Thyroid gland (tissue), 4 donors: ENCODE results near the gene RHEB. TPM values are rescaled to one million over a fixed set of nuclear protein-coding genes. Genes with fewer than 3 reads are reported as not detected.

Source experiments
- DNase-seq, 2 donors: peaks; one replicate each; pipeline ENCODE4 v3.0.0-alpha.2; 2019
- H3K27ac ChIP-seq, 3 donors: fragments of 200-600 bp; sonication (generic); 1 replicate in 2 of 3; 2 replicates in 1 of 3; pipeline ENCODE4 v1.5.1; 2016 to 2019; ENCODE audit warnings: mild to moderate bottlenecking in 1 of 3, moderate library complexity in 1 of 3
- H3K27me3 ChIP-seq: fragments of 200-600 bp; sonication (generic); one replicate; pipeline ENCODE4 v1.5.1; 2019
- H3K36me3 ChIP-seq, 2 donors: fragments of 200-600 bp; sonication (generic); one replicate each; pipeline ENCODE4 v1.5.1; 2016 to 2019
- H3K4me1 ChIP-seq, 2 donors: fragments of 200-600 bp; sonication (generic); one replicate each; pipeline ENCODE4 v1.5.1; 2017 to 2019
- H3K4me3 ChIP-seq, 3 donors: fragments of 200-600 bp; sonication (generic); replicated peaks in 1 of 3; 1 replicate in 2 of 3; 2 replicates in 1 of 3; pipeline ENCODE4 v1.5.1; 2016; ENCODE audit warnings: mild to moderate bottlenecking in 1 of 3
- H3K9me3 ChIP-seq: fragments of 200-600 bp; sonication (generic); one replicate; pipeline ENCODE4 v1.5.1; 2017
- CTCF ChIP-seq, 6 experiments: fragments of 200-600 bp in 3 of 6; fragments of 450-650 bp in 3 of 6; sonication (generic) in 3 of 6; IDR thresholded peaks; one replicate each; pipeline ENCODE4 v1.5.1; 2016 to 2019; ENCODE audit warnings: antibody characterized with exemption in 6 of 6, mild to moderate bottlenecking in 2 of 6, inconsistent platforms in 1 of 6, moderate library complexity in 1 of 6
- POLR2A ChIP-seq, 2 donors: fragments of 450-650 bp; IDR thresholded peaks; one replicate each; pipeline ENCODE4 v1.6.1; 2017; ENCODE audit warnings: antibody characterized with exemption in 2 of 2, mild to moderate bottlenecking in 2 of 2, moderate library complexity in 1 of 2
- WGBS, 2 donors: methylation state at CpG; one replicate each; pipeline ENCODE4 v1.1.5; 2017; 5-methylcytosine and 5-hydroxymethylcytosine counted together
- intact Hi-C: fragments of 100-400 bp; cut with DNase I; formaldehyde crosslinking; loops from one replicate; pipeline ENCODE4 v1.15.1; 2023
- total RNA-seq, 4 donors: library from RNA; depleted of rRNA; stranded (reverse); fragments of >200 nt; gene quantifications; one replicate each; pipeline ENCODE4 v1.2.3, GENCODE V29; 2016

The RHEB gene
- total RNA-seq, 4 donors from 2014 or later, result 88.3 to 104 (median 95.6) TPM

- Histone ChIP-seq H3K36me3 (no peaks in the 10 kb centered on the region), H3K27ac (no peak overlapping the region), H3K9me3 (no peaks in the 10 kb centered on the region), H3K4me3 (no peak overlapping the region), H3K4me1 (peaks cover 0 to 6% of the 10 kb centered on the region in 2 donors), H3K27me3 (no peaks in the 10 kb centered on the region)
- intact Hi-C loops, result loop anchor here (5.0 kb wide), 2 partner anchors 140 to 310 kb away; no protein-coding TSS in a partner anchor
- DNase-seq, result no peak
- TF ChIP-seq POLR2A (IDR thresholded peaks at IDR 0.05), result no peak
- TF ChIP-seq CTCF (IDR thresholded peaks at IDR 0.05), result no peak
- 84 to 86% methylated on average over 18 to 21 of the region's 23 CpGs for WGBS, 2 donors
Measured at GRCh38 chr7:151451626-151452571, 67.8 kb downstream of the RHEB start.

DNA sequence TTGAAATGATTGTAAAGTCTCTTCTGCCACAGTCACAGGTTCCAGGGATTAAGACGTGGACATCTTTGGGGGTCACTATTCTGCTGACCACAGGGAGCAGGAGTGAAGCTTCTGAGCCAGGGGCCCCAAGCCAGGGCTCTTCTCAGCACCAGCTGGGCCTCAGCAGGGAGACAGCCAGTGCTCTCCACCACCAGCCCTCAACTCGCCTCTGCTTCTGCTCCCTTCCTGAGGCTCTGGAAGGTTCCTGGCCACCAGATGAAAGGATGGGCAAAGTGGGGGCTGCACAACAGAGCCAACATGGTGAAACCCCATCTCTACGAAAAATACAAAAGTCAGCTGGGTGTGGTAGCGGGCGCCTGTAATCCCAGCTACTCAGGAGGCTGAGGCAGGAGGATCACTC lies 68.5 kb downstream of the RHEB start:
- Histone ChIP-seq H3K9me3 (no peaks in the 10 kb centered on the region), H3K4me3 (no peak overlapping the region), H3K27me3 (no peaks in the 10 kb centered on the region), H3K4me1 (peaks cover 0 to 6% of the 10 kb centered on the region in 2 donors), H3K36me3 (no peaks in the 10 kb centered on the region), H3K27ac (no peak overlapping the region)
- 92 to 94% methylated on average over 5 of the region's 5 CpGs for WGBS, 2 donors
- no peak for DNase-seq
- TF ChIP-seq POLR2A (IDR thresholded peaks at IDR 0.05) (no peak), CTCF (IDR thresholded peaks at IDR 0.05) (no peak)
- intact Hi-C loops, result loop anchor here (5.0 kb wide), 2 partner anchors 139 to 311 kb away; no protein-coding TSS in a partner anchor

GRCh38 chr7:151449990-151450389 lies 69.7 kb downstream of the RHEB start:
- intact Hi-C loops, result loop anchor here (2.0 to 5.0 kb wide), 3 partner anchors 81 to 312 kb away; no protein-coding TSS in a partner anchor
- no peaks in the 10 kb centered on the region for H3K9me3 ChIP-seq
- WGBS, 2 donors, result 91 to 95% methylated on average over 9 of the region's 9 CpGs
- no peaks in the 10 kb centered on the region for H3K27me3 ChIP-seq
- TF ChIP-seq POLR2A (IDR thresholded peaks at IDR 0.05), result no peak
- TF ChIP-seq CTCF (IDR thresholded peaks at IDR 0.05), result no peak
- no peak overlapping the region for H3K4me3 ChIP-seq
- H3K36me3 ChIP-seq, result no peaks in the 10 kb centered on the region
- no peak for DNase-seq
- H3K4me1 ChIP-seq, result peaks cover 0 to 6% of the 10 kb centered on the region in 2 donors
- no peak overlapping the region for H3K27ac ChIP-seq

GRCh38 chr7:151448261-151449252 lies 71.1 kb downstream of the RHEB start:
- Histone ChIP-seq H3K27me3 (no peaks in the 10 kb centered on the region), H3K9me3 (no peaks in the 10 kb centered on the region), H3K36me3 (no peaks in the 10 kb centered on the region), H3K27ac (peak overlapping the region in 2 of 3 donors; percentile 14 to 61), H3K4me1 (peaks cover 3 to 6% of the 10 kb centered on the region in 2 donors), H3K4me3 (peak overlapping the region in 1 of 3 donors; percentile 29)
- intact Hi-C loops, result loop anchor here (2.0 kb wide), 1 partner anchor 80 kb away; no protein-coding TSS in a partner anchor
- DNase-seq, result peak; percentile 69 to 76
- TF ChIP-seq CTCF (IDR thresholded peaks at IDR 0.05) (peak; percentile 61 to 88 (median 81)), POLR2A (IDR thresholded peaks at IDR 0.05) (no peak)
- 12 to 15% methylated on average over 23 to 32 of the region's 61 CpGs for WGBS, 2 donors
